Mesendoderm (in vitro differentiated cells): ENCODE measurements around the gene LARP4B.

Source experiments
- DNase-seq: peaks from one replicate; pipeline ENCODE4 v3.0.0; 2013
- H2AK5ac ChIP-seq: 2 replicates; pipeline ENCODE4 v1.6.1; 2013; ENCODE audit warnings: low read length, inconsistent platforms
- H2BK120ac ChIP-seq: 2 replicates; pipeline ENCODE4 v1.6.1; 2013; ENCODE audit warnings: low read depth, mild to moderate bottlenecking, low read length, moderate library complexity, mixed read lengths
- H2BK15ac ChIP-seq: replicated peaks from 2 replicates; pipeline ENCODE4 v1.6.1; 2013; ENCODE audit warnings: low read depth, mild to moderate bottlenecking, moderate library complexity
- H2BK5ac ChIP-seq: 2 replicates; pipeline ENCODE4 v1.6.1; 2013; ENCODE audit warnings: low read length, inconsistent platforms
- H3K18ac ChIP-seq: 2 replicates; pipeline ENCODE4 v1.6.1; 2013; ENCODE audit warnings: mild to moderate bottlenecking, low read length, mixed read lengths
- H3K23ac ChIP-seq: one replicate; pipeline ENCODE4 v1.6.1; 2013; ENCODE audit warnings: low read length
- H3K27ac ChIP-seq: 2 replicates; pipeline ENCODE4 v1.5.1; 2013; ENCODE audit warnings: low read depth, mild to moderate bottlenecking, inconsistent platforms, low read length, moderate library complexity
- H3K27me3 ChIP-seq: 2 replicates; pipeline ENCODE4 v1.6.1; 2013; ENCODE audit warnings: low read length, control low read depth, mild to moderate bottlenecking, inconsistent platforms; ENCODE audit not compliant: insufficient read depth, poor library complexity
- H3K36me3 ChIP-seq: 2 replicates; pipeline ENCODE4 v1.6.1; 2013; ENCODE audit warnings: low read length, inconsistent platforms; ENCODE audit not compliant: control insufficient read depth, insufficient read depth
- H3K4ac ChIP-seq: one replicate; pipeline ENCODE4 v1.6.1; 2013; ENCODE audit warnings: low read depth, mild to moderate bottlenecking, low read length, moderate library complexity
- H3K4me1 ChIP-seq: 2 replicates; pipeline ENCODE4 v1.6.1; 2013; ENCODE audit warnings: low read depth, low read length, inconsistent platforms; ENCODE audit not compliant: control insufficient read depth
- H3K4me2 ChIP-seq: 2 replicates; pipeline ENCODE4 v1.6.1; 2013; ENCODE audit warnings: low read length
- H3K4me3 ChIP-seq: 2 replicates; pipeline ENCODE4 v1.5.1; 2013; ENCODE audit warnings: mild to moderate bottlenecking, low read length
- H3K56ac ChIP-seq: one replicate; pipeline ENCODE4 v1.6.1; 2013; ENCODE audit warnings: low read length
- H3K79me1 ChIP-seq: 2 replicates; pipeline ENCODE4 v1.6.1; 2013; ENCODE audit warnings: low read length, inconsistent platforms
- H3K79me2 ChIP-seq: 2 replicates; pipeline ENCODE4 v1.6.1; 2013; ENCODE audit warnings: mild to moderate bottlenecking, low read length; ENCODE audit not compliant: control insufficient read depth, insufficient read depth
- H3K9ac ChIP-seq: 2 replicates; pipeline ENCODE4 v1.6.1; 2013; ENCODE audit warnings: low read length, inconsistent platforms
- H4K5ac ChIP-seq: one replicate; pipeline ENCODE4 v1.6.1; 2013; ENCODE audit warnings: low read length
- H4K8ac ChIP-seq: one replicate; pipeline ENCODE4 v1.6.1; 2013; ENCODE audit warnings: low read depth, mild to moderate bottlenecking, control low read depth, low read length, moderate library complexity
- WGBS: extraction: QIAGEN DNeasy Blood & Tissue Kit; methylation state at CpG from one replicate; pipeline ENCODE4 v1.1.7; 2013; ENCODE audit warnings: low lambda C conversion rate, missing lambda C conversion rate; ENCODE audit not compliant: insufficient coverage; ENCODE audit errors: extremely low coverage; 5-methylcytosine and 5-hydroxymethylcytosine counted together

LARP4B gene

GRCh38 chr10:947051-947450 lies 15.5 kb upstream of the LARP4B start:
- no peak overlapping the region for H3K9ac ChIP-seq
- no peak overlapping the region for H2BK5ac ChIP-seq
- no peak overlapping the region for H4K5ac ChIP-seq
- no peak overlapping the region for H3K4me3 ChIP-seq
- no peak overlapping the region for H4K8ac ChIP-seq
- no peaks in the 10 kb centered on the region for H3K36me3 ChIP-seq
- H3K4ac ChIP-seq, result no peak overlapping the region
- no peak overlapping the region for H3K27ac ChIP-seq
- no peaks in the 10 kb centered on the region for H3K79me2 ChIP-seq
- no peak overlapping the region for H2BK120ac ChIP-seq
- DNase-seq, result no peak
- no peak overlapping the region for H3K23ac ChIP-seq
- no peaks in the 10 kb centered on the region for H3K27me3 ChIP-seq
- H2AK5ac ChIP-seq, result no peak overlapping the region
- no peaks in the 10 kb centered on the region for H3K4me1 ChIP-seq
- no peak overlapping the region for H3K4me2 ChIP-seq
- H2BK15ac ChIP-seq, result no peak overlapping the region
- WGBS, result no CpG with 5 or more reads among the region's 9 CpGs
- no peak overlapping the region for H3K18ac ChIP-seq
- H3K79me1 ChIP-seq, result no peaks in the 10 kb centered on the region
- no peak overlapping the region for H3K56ac ChIP-seq

GRCh38 chr10:945778-946177 lies 14.3 kb upstream of the LARP4B start:
- no peak overlapping the region for H2BK5ac ChIP-seq
- H3K18ac ChIP-seq, result no peak overlapping the region
- H3K4ac ChIP-seq, result no peak overlapping the region
- no peak overlapping the region for H4K8ac ChIP-seq
- no peaks in the 10 kb centered on the region for H3K27me3 ChIP-seq
- no peaks in the 10 kb centered on the region for H3K36me3 ChIP-seq
- no peak overlapping the region for H4K5ac ChIP-seq
- H3K4me1 ChIP-seq, result no peaks in the 10 kb centered on the region
- H3K4me2 ChIP-seq, result no peak overlapping the region
- no peak overlapping the region for H3K4me3 ChIP-seq
- no peak overlapping the region for H3K23ac ChIP-seq
- no CpG with 5 or more reads among the region's 6 CpGs for WGBS
- no peak overlapping the region for H3K27ac ChIP-seq
- no peak overlapping the region for H2BK120ac ChIP-seq
- H3K79me2 ChIP-seq, result no peaks in the 10 kb centered on the region
- H2BK15ac ChIP-seq, result no peak overlapping the region
- H3K79me1 ChIP-seq, result no peaks in the 10 kb centered on the region
- peak; percentile 26 for DNase-seq
- H3K56ac ChIP-seq, result no peak overlapping the region
- no peak overlapping the region for H2AK5ac ChIP-seq
- no peak overlapping the region for H3K9ac ChIP-seq

- Histone ChIP-seq H3K4me2 (no peak overlapping the region), H3K4me1 (no peaks in the 10 kb centered on the region), H3K27ac (no peak overlapping the region), H3K23ac (no peak overlapping the region), H2BK15ac (no peak overlapping the region), H3K79me2 (no peaks in the 10 kb centered on the region), H3K79me1 (no peaks in the 10 kb centered on the region), H4K8ac (no peak overlapping the region), H3K56ac (no peak overlapping the region), H4K5ac (no peak overlapping the region), H3K36me3 (no peaks in the 10 kb centered on the region), H2BK5ac (no peak overlapping the region), H2BK120ac (no peak overlapping the region), H3K27me3 (no peaks in the 10 kb centered on the region), H3K9ac (no peak overlapping the region), H3K4ac (no peak overlapping the region), H3K18ac (no peak overlapping the region), H2AK5ac (no peak overlapping the region), H3K4me3 (no peak overlapping the region)
- no peak for DNase-seq
- WGBS, result no CpG with 5 or more reads among the region's 14 CpGs
Measured at GRCh38 chr10:944034-944831, 12.7 kb upstream of the LARP4B start.

GRCh38 chr10:943334-944033 lies 12.0 kb upstream of the LARP4B start:
- no peaks in the 10 kb centered on the region for H3K79me2 ChIP-seq
- no peak overlapping the region for H4K8ac ChIP-seq
- no peak for DNase-seq
- H3K36me3 ChIP-seq, result no peaks in the 10 kb centered on the region
- no peak overlapping the region for H4K5ac ChIP-seq
- H3K4me3 ChIP-seq, result no peak overlapping the region
- no peak overlapping the region for H3K4ac ChIP-seq
- no peak overlapping the region for H2AK5ac ChIP-seq
- H3K27me3 ChIP-seq, result no peaks in the 10 kb centered on the region
- no peak overlapping the region for H3K4me2 ChIP-seq
- H2BK5ac ChIP-seq, result no peak overlapping the region
- H3K23ac ChIP-seq, result no peak overlapping the region
- no peak overlapping the region for H2BK15ac ChIP-seq
- WGBS, result no CpG with 5 or more reads among the region's 17 CpGs
- no peak overlapping the region for H3K56ac ChIP-seq
- no peak overlapping the region for H3K27ac ChIP-seq
- H3K9ac ChIP-seq, result no peak overlapping the region
- H3K18ac ChIP-seq, result no peak overlapping the region
- H3K79me1 ChIP-seq, result no peaks in the 10 kb centered on the region
- no peak overlapping the region for H2BK120ac ChIP-seq
- H3K4me1 ChIP-seq, result no peaks in the 10 kb centered on the region

- H3K4me2 ChIP-seq, result no peak overlapping the region
- no peaks in the 10 kb centered on the region for H3K79me1 ChIP-seq
- no peak overlapping the region for H3K4ac ChIP-seq
- no peak overlapping the region for H2BK15ac ChIP-seq
- H2BK5ac ChIP-seq, result no peak overlapping the region
- no peak overlapping the region for H3K56ac ChIP-seq
- DNase-seq, result no peak
- H3K4me3 ChIP-seq, result no peak overlapping the region
- H3K27ac ChIP-seq, result no peak overlapping the region
- H3K27me3 ChIP-seq, result no peaks in the 10 kb centered on the region
- no peaks in the 10 kb centered on the region for H3K36me3 ChIP-seq
- no peak overlapping the region for H3K9ac ChIP-seq
- no peak overlapping the region for H2BK120ac ChIP-seq
- H3K18ac ChIP-seq, result no peak overlapping the region
- WGBS, result no CpG with 5 or more reads among the region's 10 CpGs
- H4K8ac ChIP-seq, result no peak overlapping the region
- no peak overlapping the region for H4K5ac ChIP-seq
- no peaks in the 10 kb centered on the region for H3K4me1 ChIP-seq
- no peak overlapping the region for H2AK5ac ChIP-seq
- no peak overlapping the region for H3K23ac ChIP-seq
- no peaks in the 10 kb centered on the region for H3K79me2 ChIP-seq
Measured at GRCh38 chr10:938941-939678, 7.6 kb upstream of the LARP4B start.
